ENCODE data around the gene CLEC16A. TPM values are rescaled to one million over a fixed set of nuclear protein-coding genes. Genes with fewer than 3 reads are reported as not detected.

Gene CLEC16A
- total RNA-seq, 3 donors from 2014 or later = 20.0 to 35.3 (median 33.1) TPM

DNA sequence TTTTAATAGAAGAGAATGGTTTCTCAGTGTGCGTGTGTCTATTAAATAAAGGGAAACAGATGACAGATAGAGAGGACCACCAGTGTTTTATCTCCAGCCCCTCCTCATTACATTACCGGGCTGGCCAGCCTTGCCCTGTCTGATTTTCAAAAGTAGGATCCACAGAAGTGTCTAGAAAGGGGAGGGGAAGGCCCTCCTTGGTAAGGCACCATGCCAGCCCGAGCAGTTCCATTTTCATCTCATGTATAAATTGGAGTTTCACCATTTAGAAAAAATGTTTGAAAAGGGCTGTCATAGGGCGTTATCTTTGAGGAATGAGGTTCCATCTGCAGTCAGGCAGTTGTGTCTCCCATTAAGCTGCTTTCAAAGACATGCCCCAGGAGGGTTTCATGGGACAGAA is 214.9 kb downstream of the CLEC16A start:
- Histone ChIP-seq H3K27ac (no peak overlapping the region), H3K9me3 (no peaks in the 10 kb centered on the region), H3K4me3 (no peak overlapping the region), H3K4me1 (no peaks in the 10 kb centered on the region), H3K27me3 (no peaks in the 10 kb centered on the region), H3K36me3 (no peaks in the 10 kb centered on the region)
- no peak for TF ChIP-seq POLR2AphosphoS5 (IDR thresholded peaks at IDR 0.05)
- TF ChIP-seq, protein P1, sequence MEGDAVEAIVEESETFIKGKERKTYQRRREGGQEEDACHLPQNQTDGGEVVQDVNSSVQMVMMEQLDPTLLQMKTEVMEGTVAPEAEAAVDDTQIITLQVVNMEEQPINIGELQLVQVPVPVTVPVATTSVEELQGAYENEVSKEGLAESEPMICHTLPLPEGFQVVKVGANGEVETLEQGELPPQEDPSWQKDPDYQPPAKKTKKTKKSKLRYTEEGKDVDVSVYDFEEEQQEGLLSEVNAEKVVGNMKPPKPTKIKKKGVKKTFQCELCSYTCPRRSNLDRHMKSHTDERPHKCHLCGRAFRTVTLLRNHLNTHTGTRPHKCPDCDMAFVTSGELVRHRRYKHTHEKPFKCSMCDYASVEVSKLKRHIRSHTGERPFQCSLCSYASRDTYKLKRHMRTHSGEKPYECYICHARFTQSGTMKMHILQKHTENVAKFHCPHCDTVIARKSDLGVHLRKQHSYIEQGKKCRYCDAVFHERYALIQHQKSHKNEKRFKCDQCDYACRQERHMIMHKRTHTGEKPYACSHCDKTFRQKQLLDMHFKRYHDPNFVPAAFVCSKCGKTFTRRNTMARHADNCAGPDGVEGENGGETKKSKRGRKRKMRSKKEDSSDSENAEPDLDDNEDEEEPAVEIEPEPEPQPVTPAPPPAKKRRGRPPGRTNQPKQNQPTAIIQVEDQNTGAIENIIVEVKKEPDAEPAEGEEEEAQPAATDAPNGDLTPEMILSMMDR (IDR thresholded peaks at IDR 0.05) = no peak
- no peak for DNase-seq (ENCODE audit: low spot score in 2 of 2)
- intact Hi-C loops (cut with DNase I; ENCODE audit: low total_unique reads) = no loop called here

DNA sequence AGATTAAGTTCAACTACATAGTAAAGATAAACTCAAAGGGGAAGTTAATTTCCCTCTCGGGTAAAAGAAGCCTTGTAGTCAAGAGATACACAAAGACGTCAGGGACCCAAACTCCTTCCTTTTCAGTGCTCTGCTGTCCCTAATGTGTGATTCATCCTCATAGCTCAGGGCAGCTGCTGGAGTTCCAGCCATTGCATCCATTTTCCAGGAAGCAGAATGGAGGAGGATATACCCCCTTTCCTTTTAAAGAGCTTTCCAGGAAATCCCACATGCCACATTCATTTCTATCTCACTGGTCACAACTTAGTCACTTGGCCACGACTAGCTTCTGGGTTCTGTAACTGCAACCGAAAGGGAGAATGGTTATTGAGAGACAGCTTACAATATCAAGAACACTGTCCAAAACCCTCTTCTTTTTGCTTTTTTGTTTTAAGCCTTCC is 216.3 kb downstream of the CLEC16A start:
- Histone ChIP-seq H3K9me3 (no peaks in the 10 kb centered on the region), H3K36me3 (no peaks in the 10 kb centered on the region), H3K27me3 (no peaks in the 10 kb centered on the region), H3K4me1 (no peaks in the 10 kb centered on the region), H3K4me3 (no peak overlapping the region), H3K27ac (no peak overlapping the region)
- intact Hi-C loops (cut with DNase I; ENCODE audit: low total_unique reads) = no loop called here
- DNase-seq (ENCODE audit: low spot score in 2 of 2) = no peak
- TF ChIP-seq, protein P1 (IDR thresholded peaks at IDR 0.05) = no peak
- TF ChIP-seq POLR2AphosphoS5 (IDR thresholded peaks at IDR 0.05) (no peak), POLR2A (IDR thresholded peaks at IDR 0.05) (no peak)

DNA sequence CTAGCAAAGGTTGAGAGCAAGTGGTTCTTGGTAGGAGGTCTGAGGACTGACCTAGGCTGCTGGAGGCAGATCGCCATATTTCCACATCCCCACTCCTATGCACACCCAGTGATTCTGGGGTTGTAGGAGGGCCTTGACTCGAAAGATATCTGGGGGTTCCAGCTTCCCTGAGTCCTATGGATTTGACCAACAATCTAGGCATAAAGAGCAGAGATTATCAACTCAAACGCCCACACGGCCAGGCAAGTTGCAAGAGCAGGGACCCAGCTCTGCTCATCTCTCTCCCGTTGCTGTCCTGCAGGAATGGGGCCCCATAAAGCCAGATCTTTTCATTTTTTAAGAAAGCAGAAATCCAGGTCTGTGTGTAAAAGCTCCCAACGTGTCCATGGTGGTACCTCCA is 217.1 kb downstream of the CLEC16A start:
- TF ChIP-seq POLR2AphosphoS5 (IDR thresholded peaks at IDR 0.05) (no peak), POLR2A (IDR thresholded peaks at IDR 0.05) (no peak)
- TF ChIP-seq, protein P1 (IDR thresholded peaks at IDR 0.05) = no peak
- H3K36me3 ChIP-seq = no peaks in the 10 kb centered on the region
- no peak for DNase-seq (ENCODE audit: low spot score in 2 of 2)
- no peaks in the 10 kb centered on the region for H3K27me3 ChIP-seq
- intact Hi-C loops (cut with DNase I; ENCODE audit: low total_unique reads) = no loop called here
- no peaks in the 10 kb centered on the region for H3K4me1 ChIP-seq
- no peak overlapping the region for H3K27ac ChIP-seq
- H3K4me3 ChIP-seq = no peak overlapping the region
- H3K9me3 ChIP-seq = no peaks in the 10 kb centered on the region

DNA sequence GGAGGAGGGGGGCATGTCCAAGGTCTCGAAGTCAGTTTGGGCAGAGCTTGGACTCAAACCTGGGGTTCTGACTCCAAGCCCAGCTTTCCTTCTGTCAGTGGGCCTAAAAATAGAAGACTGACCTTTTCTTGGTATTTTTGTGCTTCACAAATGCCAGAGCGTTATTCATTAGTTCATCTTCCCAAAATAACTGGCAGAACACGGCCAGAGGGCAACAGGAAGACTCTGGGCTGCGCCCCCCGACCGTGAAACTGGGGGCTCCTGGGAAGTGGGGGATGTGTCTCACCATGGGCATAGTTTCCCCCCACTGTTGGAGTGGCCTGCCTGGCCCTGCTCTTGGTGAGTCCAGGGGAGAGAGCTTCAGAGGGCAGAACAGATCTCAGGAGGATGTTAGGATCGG is 217.6 kb downstream of the CLEC16A start:
- Histone ChIP-seq H3K4me1 (no peaks in the 10 kb centered on the region), H3K27me3 (no peaks in the 10 kb centered on the region), H3K27ac (no peak overlapping the region), H3K4me3 (no peak overlapping the region), H3K36me3 (no peaks in the 10 kb centered on the region), H3K9me3 (no peaks in the 10 kb centered on the region)
- intact Hi-C loops (cut with DNase I; ENCODE audit: low total_unique reads) = no loop called here
- TF ChIP-seq POLR2A (IDR thresholded peaks at IDR 0.05) (no peak), POLR2AphosphoS5 (IDR thresholded peaks at IDR 0.05) (no peak)
- TF ChIP-seq, protein P1 (IDR thresholded peaks at IDR 0.05) = no peak
- DNase-seq (ENCODE audit: low spot score in 2 of 2) = no peak

DNA sequence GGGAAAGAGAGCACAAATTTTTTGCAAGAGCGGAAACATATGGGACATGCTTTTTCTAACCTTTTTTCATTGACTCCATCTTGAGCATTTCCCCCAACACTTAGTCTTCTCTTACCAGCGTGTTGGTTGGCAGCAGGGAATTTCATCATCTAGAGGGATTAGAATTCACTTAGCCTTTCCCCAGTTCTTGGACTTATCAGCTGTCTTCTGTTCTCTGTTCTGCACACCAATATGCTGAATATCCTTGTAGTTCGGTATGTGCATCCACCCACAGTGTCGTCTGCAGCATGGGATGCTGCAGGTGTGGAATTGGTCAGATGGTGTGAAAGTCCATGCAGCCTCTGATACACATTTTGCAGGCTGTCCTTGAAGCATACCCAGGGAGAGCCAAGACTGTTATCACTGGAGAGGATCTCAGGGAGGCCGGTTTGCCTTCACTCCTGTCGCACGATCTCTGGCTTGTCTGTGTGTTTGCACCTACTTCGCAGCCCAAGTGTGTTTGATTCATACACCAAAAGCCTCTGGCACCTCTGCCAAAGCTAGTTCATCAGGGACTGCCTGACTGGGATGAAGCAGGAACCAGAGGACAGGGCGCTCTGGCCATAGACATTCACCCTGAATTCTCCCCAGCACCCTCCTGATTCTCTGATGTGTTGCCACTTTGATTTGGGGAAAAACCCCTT is 218.4 kb downstream of the CLEC16A start:
- TF ChIP-seq POLR2AphosphoS5 (IDR thresholded peaks at IDR 0.05) = no peak
- no peak for TF ChIP-seq POLR2A (IDR thresholded peaks at IDR 0.05)
- TF ChIP-seq, protein P1 (IDR thresholded peaks at IDR 0.05) = no peak
- Histone ChIP-seq H3K4me1 (no peaks in the 10 kb centered on the region), H3K27ac (no peak overlapping the region), H3K4me3 (no peak overlapping the region), H3K36me3 (no peaks in the 10 kb centered on the region), H3K27me3 (no peaks in the 10 kb centered on the region), H3K9me3 (no peaks in the 10 kb centered on the region)
- intact Hi-C loops (cut with DNase I; ENCODE audit: low total_unique reads) = no loop called here
- no peak for DNase-seq (ENCODE audit: low spot score in 2 of 2)

All from breast epithelium (tissue), 4 donors.